HepG2 (cell line): Measurements from ENCODE around the gene RASA1. TPM values are rescaled to one million over a fixed set of nuclear protein-coding genes. Genes with fewer than 3 reads are reported as not detected.
A peak's percentile ranks its signal among the peaks of the same experiment; 100 is the strongest.

Source experiments
- AGO1 ChIP-seq: fragments of 200-400 bp; formaldehyde crosslinking; IDR thresholded peaks from 2 replicates; pipeline ENCODE4 v1.6.1; 2017; ENCODE audit warnings: mild to moderate bottlenecking, low read depth, low read length, moderate library complexity; ENCODE audit not compliant: poor library complexity, severe bottlenecking
- JUN ChIP-seq: sonication (generic); formaldehyde crosslinking; IDR thresholded peaks from 2 replicates; pipeline ENCODE4 v1.4.0; 2020; ENCODE audit warnings: mild to moderate bottlenecking, missing genetic modification reagents
- RARG ChIP-seq: sonication (generic); formaldehyde crosslinking; IDR thresholded peaks from 2 replicates; pipeline ENCODE4 v1.4.0; 2020; ENCODE audit warnings: low read depth, mild to moderate bottlenecking, missing genetic modification reagents
- RNF2 ChIP-seq: fragments of 450-650 bp; conservative IDR thresholded peaks from 2 replicates; pipeline ENCODE4 v1.6.1; 2016; ENCODE audit warnings: low read depth
- TOPORS ChIP-seq: sonication (generic); formaldehyde crosslinking; IDR thresholded peaks from 2 replicates; pipeline ENCODE4 v1.8.0; 2023; ENCODE audit warnings: mild to moderate bottlenecking, missing genetic modification reagents
- ZIK1 ChIP-seq: sonication (generic); formaldehyde crosslinking; IDR thresholded peaks from 2 replicates; pipeline ENCODE4 v1.5.0; 2020; ENCODE audit warnings: mild to moderate bottlenecking, low read depth, missing genetic modification reagents, borderline replicate concordance
- ZNF136 ChIP-seq: sonication (generic); formaldehyde crosslinking; IDR thresholded peaks from 2 replicates; pipeline ENCODE4 v1.8.1; 2022; ENCODE audit warnings: low read depth, mild to moderate bottlenecking, moderate library complexity, missing genetic modification reagents
- ZNF577 ChIP-seq: sonication (generic); formaldehyde crosslinking; IDR thresholded peaks from 2 replicates; pipeline ENCODE4 v1.4.0; 2020; ENCODE audit warnings: mild to moderate bottlenecking, low read depth, missing genetic modification reagents, borderline replicate concordance
- ZNF619 ChIP-seq: sonication (generic); formaldehyde crosslinking; IDR thresholded peaks from 2 replicates; pipeline ENCODE4 v1.4.0; 2020; ENCODE audit warnings: mild to moderate bottlenecking, missing genetic modification reagents
- ZSCAN12 ChIP-seq: sonication (generic); formaldehyde crosslinking; IDR thresholded peaks from 2 replicates; pipeline ENCODE4 v1.9.0; 2021; ENCODE audit warnings: mild to moderate bottlenecking, missing genetic modification reagents
- polyA plus RNA-seq, 8 experiments: library from polyadenylated mRNA; depleted of rRNA in 3 of 8; stranded (reverse) in 7 of 8; unstranded in 1 of 8; fragments of >200 nt; fragmentation: Illumina TruSeq in 4 of 8; extraction: Trizol in 4 of 8; gene quantifications; 2 replicates each; pipeline versions ENCODE4 v1.2.1 to v1.2.3, GENCODE V29; 2011 to 2016; ENCODE audit warnings: low read depth in 4 of 8, missing spikeins in 1 of 8, mixed read lengths in 1 of 8; ENCODE audit not compliant: insufficient read depth in 1 of 8
- total RNA-seq, 5 experiments: library from RNA; depleted of rRNA; stranded (reverse); fragments of >200 nt; fragmentation: Illumina TruSeq; extraction: Trizol; gene quantifications; 2 replicates each; pipeline ENCODE4 v1.2.3, GENCODE V29; 2016; ENCODE audit warnings: low read depth in 1 of 5
- TF ChIP-seq, protein P1 (sequence below): sonication (generic); formaldehyde crosslinking; IDR thresholded peaks from 2 replicates; pipeline ENCODE4 v1.4.0; 2020; ENCODE audit warnings: mild to moderate bottlenecking, missing genetic modification reagents
- TF ChIP-seq, protein P2 (sequence below): sonication (generic); formaldehyde crosslinking; IDR thresholded peaks from 2 replicates; pipeline ENCODE4 v1.4.0; 2020; ENCODE audit warnings: missing genetic modification reagents
- TF ChIP-seq, protein P3 (sequence below): sonication (generic); formaldehyde crosslinking; IDR thresholded peaks from 2 replicates; pipeline ENCODE4 v1.5.0; 2020; ENCODE audit warnings: mild to moderate bottlenecking, missing genetic modification reagents, borderline replicate concordance
- TF ChIP-seq, protein P4 (sequence below): sonication (generic); formaldehyde crosslinking; IDR thresholded peaks from 2 replicates; pipeline ENCODE4 v1.5.0; 2020; ENCODE audit warnings: missing genetic modification reagents

The RASA1 gene
- total and polyA plus RNA-seq, 2 of the 13 experiments (the other 11 are each of a cell fraction or from before 2014, with no cell fraction given): 19.5 to 20.5 TPM

DNA sequence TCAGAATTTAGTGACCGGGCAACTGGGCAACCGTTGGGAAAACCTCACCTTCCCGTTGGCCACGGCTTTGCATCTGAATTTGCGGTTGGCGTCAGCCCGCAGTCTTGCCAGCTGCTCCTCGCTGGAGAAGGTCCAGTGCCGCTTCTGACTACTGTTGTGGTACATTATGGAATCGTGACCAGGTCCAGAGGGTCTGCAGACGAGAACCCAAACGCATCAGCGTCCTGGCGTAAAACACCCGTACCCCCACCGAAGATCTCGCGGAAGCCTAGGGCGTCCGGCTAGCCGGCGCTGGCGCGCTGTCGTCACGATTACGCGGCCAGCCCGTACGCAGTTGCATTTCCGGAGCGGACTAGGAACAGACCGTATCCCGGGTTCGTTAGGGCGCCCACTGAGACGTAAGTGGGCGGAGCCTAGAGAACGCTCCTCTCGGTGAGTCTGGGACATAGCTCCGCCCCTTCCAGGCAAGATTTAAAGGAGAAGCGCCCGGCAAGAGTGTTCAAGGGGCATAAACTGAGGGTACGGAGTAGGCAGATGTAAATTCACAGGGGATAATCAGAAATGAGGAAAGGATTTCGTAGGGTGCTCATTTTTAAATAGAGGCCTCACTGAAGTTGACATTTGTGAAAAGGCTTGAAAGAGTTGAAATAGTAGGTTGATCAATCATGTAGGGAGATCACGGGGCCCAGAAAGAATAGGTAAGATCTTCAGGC, 145.1 kb downstream of the RASA1 start, which contains the start of gene CCNH (continued):
- TF ChIP-seq, protein P1, sequence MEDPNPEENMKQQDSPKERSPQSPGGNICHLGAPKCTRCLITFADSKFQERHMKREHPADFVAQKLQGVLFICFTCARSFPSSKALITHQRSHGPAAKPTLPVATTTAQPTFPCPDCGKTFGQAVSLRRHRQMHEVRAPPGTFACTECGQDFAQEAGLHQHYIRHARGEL: no peak
- peak; percentile 71; the same call in 1 of the 2 replicates for TF ChIP-seq TOPORS
- TF ChIP-seq, protein P2, sequence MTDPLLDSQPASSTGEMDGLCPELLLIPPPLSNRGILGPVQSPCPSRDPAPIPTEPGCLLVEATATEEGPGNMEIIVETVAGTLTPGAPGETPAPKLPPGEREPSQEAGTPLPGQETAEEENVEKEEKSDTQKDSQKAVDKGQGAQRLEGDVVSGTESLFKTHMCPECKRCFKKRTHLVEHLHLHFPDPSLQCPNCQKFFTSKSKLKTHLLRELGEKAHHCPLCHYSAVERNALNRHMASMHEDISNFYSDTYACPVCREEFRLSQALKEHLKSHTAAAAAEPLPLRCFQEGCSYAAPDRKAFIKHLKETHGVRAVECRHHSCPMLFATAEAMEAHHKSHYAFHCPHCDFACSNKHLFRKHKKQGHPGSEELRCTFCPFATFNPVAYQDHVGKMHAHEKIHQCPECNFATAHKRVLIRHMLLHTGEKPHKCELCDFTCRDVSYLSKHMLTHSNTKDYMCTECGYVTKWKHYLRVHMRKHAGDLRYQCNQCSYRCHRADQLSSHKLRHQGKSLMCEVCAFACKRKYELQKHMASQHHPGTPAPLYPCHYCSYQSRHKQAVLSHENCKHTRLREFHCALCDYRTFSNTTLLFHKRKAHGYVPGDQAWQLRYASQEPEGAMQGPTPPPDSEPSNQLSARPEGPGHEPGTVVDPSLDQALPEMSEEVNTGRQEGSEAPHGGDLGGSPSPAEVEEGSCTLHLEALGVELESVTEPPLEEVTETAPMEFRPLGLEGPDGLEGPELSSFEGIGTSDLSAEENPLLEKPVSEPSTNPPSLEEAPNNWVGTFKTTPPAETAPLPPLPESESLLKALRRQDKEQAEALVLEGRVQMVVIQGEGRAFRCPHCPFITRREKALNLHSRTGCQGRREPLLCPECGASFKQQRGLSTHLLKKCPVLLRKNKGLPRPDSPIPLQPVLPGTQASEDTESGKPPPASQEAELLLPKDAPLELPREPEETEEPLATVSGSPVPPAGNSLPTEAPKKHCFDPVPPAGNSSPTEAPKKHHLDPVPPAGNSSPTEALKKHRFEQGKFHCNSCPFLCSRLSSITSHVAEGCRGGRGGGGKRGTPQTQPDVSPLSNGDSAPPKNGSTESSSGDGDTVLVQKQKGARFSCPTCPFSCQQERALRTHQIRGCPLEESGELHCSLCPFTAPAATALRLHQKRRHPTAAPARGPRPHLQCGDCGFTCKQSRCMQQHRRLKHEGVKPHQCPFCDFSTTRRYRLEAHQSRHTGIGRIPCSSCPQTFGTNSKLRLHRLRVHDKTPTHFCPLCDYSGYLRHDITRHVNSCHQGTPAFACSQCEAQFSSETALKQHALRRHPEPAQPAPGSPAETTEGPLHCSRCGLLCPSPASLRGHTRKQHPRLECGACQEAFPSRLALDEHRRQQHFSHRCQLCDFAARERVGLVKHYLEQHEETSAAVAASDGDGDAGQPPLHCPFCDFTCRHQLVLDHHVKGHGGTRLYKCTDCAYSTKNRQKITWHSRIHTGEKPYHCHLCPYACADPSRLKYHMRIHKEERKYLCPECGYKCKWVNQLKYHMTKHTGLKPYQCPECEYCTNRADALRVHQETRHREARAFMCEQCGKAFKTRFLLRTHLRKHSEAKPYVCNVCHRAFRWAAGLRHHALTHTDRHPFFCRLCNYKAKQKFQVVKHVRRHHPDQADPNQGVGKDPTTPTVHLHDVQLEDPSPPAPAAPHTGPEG (CRISPR knock-in tag): 0 out of 2 replicates have a peak, but pooled peaks have one; percentile 65
- no peak for TF ChIP-seq RNF2
- no peak for TF ChIP-seq JUN (CRISPR knock-in tag)
- TF ChIP-seq ZNF577 (CRISPR knock-in tag): no peak
- TF ChIP-seq AGO1: peak; percentile 39
- TF ChIP-seq ZNF136 (CRISPR knock-in tag): no peak; the same call in 1 of the 2 replicates
- TF ChIP-seq ZNF619 (CRISPR knock-in tag): no peak
- peak; percentile 56; the same call in 1 of the 2 replicates for TF ChIP-seq ZIK1 (CRISPR knock-in tag)
- TF ChIP-seq, protein P3, sequence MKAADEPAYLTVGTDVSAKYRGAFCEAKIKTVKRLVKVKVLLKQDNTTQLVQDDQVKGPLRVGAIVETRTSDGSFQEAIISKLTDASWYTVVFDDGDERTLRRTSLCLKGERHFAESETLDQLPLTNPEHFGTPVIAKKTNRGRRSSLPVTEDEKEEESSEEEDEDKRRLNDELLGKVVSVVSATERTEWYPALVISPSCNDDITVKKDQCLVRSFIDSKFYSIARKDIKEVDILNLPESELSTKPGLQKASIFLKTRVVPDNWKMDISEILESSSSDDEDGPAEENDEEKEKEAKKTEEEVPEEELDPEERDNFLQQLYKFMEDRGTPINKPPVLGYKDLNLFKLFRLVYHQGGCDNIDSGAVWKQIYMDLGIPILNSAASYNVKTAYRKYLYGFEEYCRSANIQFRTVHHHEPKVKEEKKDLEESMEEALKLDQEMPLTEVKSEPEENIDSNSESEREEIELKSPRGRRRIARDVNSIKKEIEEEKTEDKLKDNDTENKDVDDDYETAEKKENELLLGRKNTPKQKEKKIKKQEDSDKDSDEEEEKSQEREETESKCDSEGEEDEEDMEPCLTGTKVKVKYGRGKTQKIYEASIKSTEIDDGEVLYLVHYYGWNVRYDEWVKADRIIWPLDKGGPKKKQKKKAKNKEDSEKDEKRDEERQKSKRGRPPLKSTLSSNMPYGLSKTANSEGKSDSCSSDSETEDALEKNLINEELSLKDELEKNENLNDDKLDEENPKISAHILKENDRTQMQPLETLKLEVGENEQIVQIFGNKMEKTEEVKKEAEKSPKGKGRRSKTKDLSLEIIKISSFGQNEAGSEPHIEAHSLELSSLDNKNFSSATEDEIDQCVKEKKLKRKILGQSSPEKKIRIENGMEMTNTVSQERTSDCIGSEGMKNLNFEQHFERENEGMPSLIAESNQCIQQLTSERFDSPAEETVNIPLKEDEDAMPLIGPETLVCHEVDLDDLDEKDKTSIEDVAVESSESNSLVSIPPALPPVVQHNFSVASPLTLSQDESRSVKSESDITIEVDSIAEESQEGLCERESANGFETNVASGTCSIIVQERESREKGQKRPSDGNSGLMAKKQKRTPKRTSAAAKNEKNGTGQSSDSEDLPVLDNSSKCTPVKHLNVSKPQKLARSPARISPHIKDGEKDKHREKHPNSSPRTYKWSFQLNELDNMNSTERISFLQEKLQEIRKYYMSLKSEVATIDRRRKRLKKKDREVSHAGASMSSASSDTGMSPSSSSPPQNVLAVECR (CRISPR knock-in tag): peak; percentile 70; the same call in 1 of the 2 replicates
- TF ChIP-seq, protein P4, sequence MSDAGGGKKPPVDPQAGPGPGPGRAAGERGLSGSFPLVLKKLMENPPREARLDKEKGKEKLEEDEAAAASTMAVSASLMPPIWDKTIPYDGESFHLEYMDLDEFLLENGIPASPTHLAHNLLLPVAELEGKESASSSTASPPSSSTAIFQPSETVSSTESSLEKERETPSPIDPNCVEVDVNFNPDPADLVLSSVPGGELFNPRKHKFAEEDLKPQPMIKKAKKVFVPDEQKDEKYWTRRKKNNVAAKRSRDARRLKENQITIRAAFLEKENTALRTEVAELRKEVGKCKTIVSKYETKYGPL (CRISPR knock-in tag): 0 out of 2 replicates have a peak, but pooled peaks have one; percentile 36
- TF ChIP-seq RARG (CRISPR knock-in tag): no peak
- TF ChIP-seq ZSCAN12 (CRISPR knock-in tag): 0 out of 2 replicates have a peak, but pooled peaks have one; percentile 55
